NCI-H146 treated with DMSO at 0.1 percent for 48 hours (cell line): ENCODE measurements around the gene TMPRSS6.

Experiments used
- DNase-seq: peaks from one replicate; lab custom pipeline; 2025; ENCODE audit not compliant: unreplicated experiment; lab: John Stamatoyannopoulos, UW

Gene TMPRSS6

DNA sequence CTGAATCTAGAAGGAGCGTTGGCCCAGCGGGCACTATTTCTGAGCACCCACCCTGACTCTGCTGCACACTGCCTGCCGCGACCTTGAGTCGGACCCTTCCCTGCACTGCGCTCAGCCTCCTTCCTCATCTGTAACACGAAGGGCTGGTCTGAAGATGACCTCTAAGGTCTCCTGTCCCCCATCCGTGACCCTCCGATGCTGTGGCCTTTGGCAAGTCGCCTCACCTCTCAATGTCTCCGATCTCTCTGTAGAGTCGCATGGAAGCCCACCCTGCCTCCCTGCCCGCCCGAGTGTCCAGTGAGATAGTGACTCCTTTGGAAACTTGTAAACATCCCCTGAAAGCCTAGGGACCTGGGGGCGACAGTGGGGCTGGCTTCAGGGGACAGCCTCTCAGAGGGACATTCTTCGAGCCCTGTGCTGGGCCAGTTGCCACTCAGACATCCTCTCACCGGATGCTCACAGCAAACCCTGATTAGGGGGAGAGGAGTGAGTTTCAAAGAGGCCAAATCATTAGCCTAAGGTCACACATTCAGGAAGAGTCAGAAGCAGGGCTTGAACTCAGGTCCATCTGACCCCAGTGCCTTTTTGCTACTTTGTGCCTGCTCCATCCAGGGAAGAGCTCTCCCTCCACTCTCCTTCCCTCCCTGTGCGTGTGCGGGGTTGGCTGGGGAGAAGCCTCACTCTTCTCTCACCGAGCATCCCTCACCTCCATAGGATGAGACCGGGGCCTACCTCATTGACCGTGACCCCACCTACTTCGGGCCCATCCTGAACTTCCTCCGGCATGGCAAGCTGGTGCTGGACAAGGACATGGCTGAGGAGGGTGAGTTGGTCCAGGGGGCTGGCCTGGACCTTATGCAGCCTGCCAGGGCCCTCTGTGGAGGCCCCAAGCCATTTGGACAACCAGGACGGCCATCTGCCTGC is 56.9 kb downstream of the TMPRSS6 start:
- no peak for DNase-seq

DNA sequence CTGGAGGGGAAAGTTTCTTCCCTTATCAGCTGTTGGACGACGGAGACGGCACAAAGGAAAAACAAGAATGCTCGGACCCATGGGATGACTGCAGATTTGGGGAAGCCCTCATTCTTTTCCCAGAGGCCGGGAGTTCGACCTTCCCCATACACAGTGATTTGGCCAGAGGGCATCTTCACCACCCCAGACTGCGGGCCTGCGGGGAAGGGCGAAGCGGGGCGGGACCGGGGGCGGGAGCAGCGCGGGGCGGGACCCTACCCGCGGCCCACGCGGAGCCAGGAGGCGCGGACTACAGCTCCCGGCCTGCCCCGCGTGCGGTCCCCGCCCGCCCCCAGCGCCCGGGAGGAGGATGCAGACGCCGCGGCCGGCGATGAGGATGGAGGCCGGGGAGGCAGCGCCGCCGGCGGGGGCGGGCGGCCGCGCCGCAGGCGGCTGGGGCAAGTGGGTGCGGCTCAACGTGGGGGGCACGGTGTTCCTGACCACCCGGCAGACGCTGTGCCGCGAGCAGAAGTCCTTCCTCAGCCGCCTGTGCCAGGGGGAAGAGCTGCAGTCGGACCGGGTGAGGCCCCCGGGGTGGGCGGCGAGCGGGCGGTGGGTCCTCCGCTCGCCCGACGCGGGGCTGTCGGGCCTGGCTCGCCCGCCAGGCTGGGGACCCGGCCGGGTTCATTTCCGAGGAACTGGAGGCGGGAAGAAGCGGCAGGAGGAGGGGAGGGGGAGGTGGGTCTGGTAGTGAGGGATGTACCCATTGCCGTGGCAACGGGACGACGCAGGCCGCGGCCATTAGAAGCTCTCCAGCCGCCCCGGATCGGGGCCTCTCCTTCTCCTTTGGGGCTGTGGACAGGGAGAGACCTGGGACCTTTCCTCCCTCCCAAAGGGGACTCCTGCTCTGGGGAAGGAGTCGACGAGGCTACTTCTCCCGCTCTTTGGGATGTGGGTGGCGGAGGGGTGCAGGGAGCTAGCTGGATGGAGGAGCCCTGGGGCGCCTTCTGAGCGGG is 57.8 kb downstream of the TMPRSS6 start, which contains the start of gene KCTD17:
TSS of gene KCTD17 (plus strand) at position 352 of the 995 bp plus-strand sequence. CDS start at position 371, 19 bp downstream.
- no peak for DNase-seq

DNA sequence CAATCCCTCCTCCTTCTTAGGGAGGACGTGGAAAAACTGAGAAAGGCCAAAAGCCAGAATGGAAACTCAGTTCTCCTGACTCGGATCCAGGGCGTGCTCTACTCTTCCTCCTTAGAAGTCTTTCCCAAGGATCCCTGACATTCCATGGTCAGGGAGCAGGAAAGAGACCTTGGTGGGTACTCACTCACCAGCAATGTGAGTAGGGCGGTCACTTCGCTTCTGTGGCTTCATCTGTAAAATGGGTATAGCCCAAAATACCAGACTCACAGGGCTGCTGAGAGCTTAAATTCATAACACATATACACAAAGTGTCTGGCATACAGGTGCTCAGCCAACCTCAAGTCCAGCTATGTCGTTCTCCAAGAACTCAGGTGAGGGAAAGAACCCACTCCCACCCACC is 58.6 kb downstream of the TMPRSS6 start:
- DNase-seq: no peak

DNA sequence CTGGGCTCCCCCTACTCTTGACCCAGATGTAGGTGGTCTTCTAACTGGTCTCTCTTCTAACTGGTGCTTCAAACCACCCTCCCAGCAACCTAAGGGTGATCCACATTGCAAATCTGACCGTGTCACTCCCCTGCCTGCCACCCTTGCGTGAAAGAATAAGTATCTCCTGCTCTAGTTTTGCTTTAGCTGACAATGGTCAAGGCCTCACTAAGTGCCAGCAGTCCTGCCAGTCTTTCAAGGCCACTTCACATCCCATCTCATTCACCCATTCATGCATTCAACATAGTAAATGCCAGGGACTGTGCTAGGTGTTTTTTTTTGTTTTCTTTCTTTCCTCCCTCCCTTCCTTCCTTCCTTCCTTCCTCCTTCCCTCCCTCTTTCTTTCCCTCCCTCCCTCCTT is 60.3 kb downstream of the TMPRSS6 start:
- DNase-seq: no peak

DNA sequence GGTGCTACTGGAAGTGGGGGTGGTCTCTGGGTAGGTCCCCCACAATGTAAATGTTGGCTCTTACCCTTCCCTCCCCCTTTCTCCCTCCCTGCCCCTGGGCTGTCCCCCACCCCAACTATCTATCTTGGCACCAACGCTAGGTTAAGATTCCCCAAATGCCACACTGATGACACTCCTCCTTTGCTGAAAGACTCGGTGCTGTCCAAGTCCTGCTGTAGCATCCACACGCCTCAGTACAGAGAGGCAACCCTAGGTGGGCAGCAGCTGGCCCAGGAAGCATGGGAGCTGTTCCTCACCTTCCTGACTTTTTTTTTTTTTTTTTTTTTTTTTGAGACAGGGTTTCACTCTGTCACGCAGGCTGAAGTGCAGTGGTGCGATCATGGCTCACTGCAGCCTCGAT is 61.4 kb downstream of the TMPRSS6 start:
- DNase-seq: no peak

DNA sequence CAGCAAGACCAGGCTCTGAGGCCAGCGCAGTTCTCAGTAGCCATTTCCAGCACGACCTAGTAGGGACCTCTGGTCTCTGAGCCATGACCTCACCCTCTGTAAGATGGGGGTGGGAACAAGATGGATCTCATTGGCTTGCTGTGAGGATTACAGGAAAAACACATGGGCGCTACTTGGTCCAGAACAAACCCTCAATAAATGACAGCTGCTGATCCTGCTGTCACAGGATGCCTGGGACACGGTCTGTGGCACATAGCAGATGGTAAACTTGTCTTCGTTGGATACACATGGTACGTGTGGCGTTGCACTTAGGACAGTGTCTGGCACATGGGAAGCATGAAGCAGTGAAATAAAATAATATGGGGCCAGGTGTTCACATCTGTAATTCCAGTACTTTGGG is 62.5 kb downstream of the TMPRSS6 start:
- no peak for DNase-seq

DNA sequence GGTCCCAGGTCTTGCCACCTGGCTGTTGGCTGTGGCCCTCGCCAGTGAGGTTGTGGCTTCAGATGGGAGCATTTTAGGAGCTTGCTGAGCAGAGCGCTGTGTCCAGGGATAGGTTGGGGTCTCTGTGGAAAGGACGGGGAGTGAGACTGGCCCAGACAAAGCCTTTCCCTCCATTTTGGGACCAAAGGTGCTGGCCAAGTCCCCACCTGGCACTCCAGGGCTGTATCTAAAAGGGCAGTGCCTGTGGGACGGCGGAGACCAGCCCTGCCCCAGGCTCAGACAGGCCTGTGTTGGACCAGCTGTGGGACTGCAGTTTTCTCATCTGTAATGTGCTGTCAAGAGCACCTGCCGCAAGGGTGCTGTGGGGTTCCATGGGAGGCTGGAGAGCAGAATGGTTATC is 62.9 kb downstream of the TMPRSS6 start:
- DNase-seq: no peak

- DNase-seq: no peak
Observed at GRCh38 chr22:37045958-37046357, 63.6 kb downstream of the TMPRSS6 start.

- DNase-seq: no peak
Observed at GRCh38 chr22:37044634-37045625, 64.6 kb downstream of the TMPRSS6 start.

DNA sequence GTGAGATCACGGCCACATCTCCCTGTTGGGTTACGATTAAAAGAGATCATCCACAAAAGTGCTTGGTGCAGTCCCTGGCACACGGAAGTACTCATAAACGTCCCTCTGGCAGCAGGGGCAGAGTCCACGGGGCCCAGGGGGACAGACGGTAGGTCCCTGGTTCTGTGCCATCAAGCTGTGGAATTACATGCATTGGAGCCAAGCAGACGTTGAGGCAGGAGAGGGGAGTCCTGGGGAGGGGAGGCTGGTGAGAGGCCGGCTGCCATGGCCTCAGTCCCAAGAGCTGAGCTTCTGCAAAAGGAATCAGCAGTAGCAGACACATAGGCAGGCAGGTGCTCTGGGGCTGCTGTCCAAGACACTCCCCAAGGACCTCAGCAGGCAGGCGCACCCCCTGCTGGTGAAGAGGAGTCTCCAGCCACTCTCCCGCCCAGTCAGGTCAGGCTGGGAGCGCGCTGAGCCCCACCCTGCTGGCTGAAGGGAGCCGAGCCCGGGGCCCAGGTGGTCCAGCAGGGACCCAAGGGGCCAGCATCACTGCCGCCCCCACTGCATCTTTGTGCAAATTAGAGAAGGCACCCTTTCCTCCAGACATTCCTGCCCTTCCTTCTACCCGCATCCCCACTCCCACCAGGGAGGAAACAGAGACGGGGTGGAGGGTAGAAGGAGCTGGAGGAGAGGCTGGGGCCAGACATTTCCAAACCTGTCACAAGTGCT is 65.5 kb downstream of the TMPRSS6 start:
- peak; percentile 5 for DNase-seq

GRCh38 chr22:37043209-37043827 is 66.2 kb downstream of the TMPRSS6 start:
- DNase-seq: no peak

- no peak for DNase-seq
Observed at GRCh38 chr22:37039466-37039865, 70.0 kb downstream of the TMPRSS6 start.

GRCh38 chr22:37037669-37038068 is 71.8 kb downstream of the TMPRSS6 start:
- DNase-seq: no peak

GRCh38 chr22:37036655-37037377 is 72.7 kb downstream of the TMPRSS6 start:
- DNase-seq: no peak

- DNase-seq: no peak
Observed at GRCh38 chr22:37033605-37034430, 75.7 kb downstream of the TMPRSS6 start.

- no peak for DNase-seq
Observed at GRCh38 chr22:37032535-37033460, 76.7 kb downstream of the TMPRSS6 start.

GRCh38 chr22:37032134-37032534 is 77.4 kb downstream of the TMPRSS6 start:
- no peak for DNase-seq
